Loucy (cell line): ENCODE measurements around the gene TAS2R40.

Source experiments
- CTCF ChIP-seq: fragments of 200-600 bp; sonication (generic); conservative IDR thresholded peaks from 2 replicates; pipeline ENCODE4 v1.5.1; 2014; ENCODE audit warnings: mild to moderate bottlenecking, antibody characterized with exemption, low read length
- EZH2phosphoT487 ChIP-seq: fragments of 200-600 bp; IDR thresholded peaks from 2 replicates; pipeline ENCODE4 v1.6.1; 2018; ENCODE audit warnings: antibody characterized with exemption, mild to moderate bottlenecking, moderate library complexity, borderline replicate concordance

- TF ChIP-seq CTCF, result no peak
- TF ChIP-seq EZH2phosphoT487, result no peak
Observed at GRCh38 chr7:143223784-143224183, 1.9 kb downstream of the TAS2R40 start.
